GM21786 (cell line): ENCODE results near the gene TAS1R2.
"Not testable (repeated sequence)": the region's sequence is repeated elsewhere in the genome, so short reads cannot be mapped to it uniquely, and the experiment has no call there.

Experiments used
- ATAC-seq: cut with Tn5 transposase; IDR thresholded peaks from one replicate; pipeline ENCODE4 v1.9.1; 2021; ENCODE audit not compliant: unreplicated experiment

Gene TAS1R2

GRCh38 chr1:18859560-18859959, at the start of gene TAS1R2:
Gene TAS1R2 (minus strand): TSS chr1:18859660. CDS start chr1:18859660, 0 bp downstream.
- no peak for ATAC-seq

DNA sequence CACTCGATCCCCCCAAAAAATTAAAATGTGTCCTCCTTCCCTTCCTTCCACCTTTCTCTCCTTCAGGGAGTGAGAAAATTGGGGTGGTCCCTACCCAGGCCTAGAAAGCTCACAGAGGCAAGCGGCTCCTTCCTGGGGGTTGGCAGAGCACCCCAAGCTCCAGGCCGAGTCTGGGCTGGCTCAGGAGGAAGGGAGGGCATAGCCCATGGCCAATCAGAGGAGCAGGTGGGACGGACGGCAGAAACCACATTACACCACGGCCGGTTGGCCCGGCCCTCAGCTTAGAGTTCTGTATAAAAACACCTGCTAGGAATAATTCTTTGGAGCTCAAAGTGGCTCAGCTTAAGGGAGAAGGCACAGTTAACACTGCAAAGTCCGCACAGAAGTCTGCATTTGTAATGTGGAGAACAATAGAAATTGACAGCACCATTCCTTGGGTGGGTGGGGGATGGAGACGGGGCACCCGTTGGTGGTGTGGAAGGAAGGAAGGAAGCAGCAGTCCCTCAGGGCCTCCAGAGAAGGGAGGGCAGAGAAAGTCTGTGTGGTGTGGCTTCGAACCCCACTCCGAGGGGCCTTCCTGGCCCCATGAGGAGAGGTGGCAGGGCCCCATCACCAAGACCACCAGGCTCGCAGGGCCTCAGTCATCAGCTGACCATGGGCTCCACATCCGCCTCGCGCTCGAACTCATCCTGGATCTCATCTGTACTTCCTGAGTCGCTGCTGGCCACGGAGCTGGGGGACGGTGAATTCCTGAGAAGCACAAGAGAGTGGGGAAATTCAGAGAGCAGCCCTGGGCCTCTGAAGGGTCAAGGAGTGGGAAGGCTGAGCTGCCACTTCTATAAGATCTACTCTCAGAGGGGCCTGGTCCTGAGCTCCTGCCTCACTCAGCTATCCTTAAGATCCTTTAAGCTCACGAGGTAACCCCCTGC, 48.7 kb upstream of the TAS1R2 start:
- ATAC-seq = no peak

- no peak for ATAC-seq
Measured at GRCh38 chr1:18907021-18907916, 47.8 kb upstream of the TAS1R2 start.

DNA sequence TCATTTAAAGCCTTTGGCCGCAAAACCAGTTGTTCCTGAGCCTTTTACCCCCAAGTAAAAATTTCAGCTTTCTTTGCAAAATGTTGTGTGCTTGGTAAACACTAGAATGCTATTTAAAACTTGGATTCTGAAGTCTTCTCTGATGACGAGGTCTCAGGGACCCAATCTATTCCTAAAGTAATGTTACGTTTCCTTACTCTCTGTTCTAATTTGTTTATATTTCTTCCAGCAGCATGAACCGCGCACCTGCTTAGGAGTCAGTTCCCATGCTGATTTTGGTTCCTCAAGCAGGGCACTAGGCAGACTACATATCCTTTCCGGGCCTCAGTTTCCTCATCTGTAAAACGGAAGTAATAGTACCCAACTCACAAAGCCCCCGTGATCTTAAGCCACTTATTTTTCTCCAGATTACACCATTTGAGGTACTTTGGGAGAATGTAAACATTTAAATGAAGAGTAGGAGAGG, 43.9 kb upstream of the TAS1R2 start:
- no peak for ATAC-seq

DNA sequence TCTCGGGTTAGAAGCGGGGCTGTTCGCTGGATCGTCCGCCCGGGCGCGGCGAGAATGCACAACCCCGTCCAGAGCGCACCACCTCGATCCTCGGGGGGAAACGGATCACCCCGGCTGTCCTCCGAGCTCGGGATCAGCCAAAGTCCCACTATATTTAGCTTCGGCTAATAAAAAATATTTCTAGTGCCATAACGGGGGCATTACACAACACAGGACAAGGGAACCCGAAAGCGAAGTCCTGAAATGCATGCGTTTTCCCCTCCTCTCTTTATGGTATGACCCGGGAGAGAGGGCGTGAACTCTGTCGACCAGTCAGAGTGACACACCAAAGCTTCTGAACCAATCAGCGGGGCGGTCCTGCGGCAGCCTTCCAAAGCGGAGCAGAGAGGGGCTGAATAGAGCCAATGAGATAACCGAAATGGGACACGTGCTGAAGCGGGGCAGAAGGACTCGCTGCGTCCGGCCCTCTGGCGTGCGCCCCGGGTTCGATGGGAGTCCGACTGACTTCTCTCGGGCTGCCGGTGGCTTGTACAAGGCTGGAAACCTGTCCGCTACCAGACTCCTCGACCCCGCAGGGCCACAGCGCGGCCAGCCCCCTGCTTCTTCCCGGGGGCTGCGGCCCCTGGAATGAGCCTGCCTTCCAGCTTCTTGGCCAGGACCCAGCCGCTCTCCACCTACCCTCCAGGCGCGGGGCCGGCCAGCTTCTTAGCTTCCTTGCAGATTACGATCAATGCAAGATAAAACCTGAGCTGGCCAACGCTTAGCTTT, 43.2 kb upstream of the TAS1R2 start, which contains the start of gene ALDH4A1:
TSS of gene ALDH4A1 (minus strand) at position 33 of the 768 bp plus-strand sequence. CDS start at position 1, 32 bp downstream.
- ATAC-seq = peak; percentile 97

GRCh38 chr1:18901952-18902522, 42.6 kb upstream of the TAS1R2 start:
- ATAC-seq = peak; percentile 21

DNA sequence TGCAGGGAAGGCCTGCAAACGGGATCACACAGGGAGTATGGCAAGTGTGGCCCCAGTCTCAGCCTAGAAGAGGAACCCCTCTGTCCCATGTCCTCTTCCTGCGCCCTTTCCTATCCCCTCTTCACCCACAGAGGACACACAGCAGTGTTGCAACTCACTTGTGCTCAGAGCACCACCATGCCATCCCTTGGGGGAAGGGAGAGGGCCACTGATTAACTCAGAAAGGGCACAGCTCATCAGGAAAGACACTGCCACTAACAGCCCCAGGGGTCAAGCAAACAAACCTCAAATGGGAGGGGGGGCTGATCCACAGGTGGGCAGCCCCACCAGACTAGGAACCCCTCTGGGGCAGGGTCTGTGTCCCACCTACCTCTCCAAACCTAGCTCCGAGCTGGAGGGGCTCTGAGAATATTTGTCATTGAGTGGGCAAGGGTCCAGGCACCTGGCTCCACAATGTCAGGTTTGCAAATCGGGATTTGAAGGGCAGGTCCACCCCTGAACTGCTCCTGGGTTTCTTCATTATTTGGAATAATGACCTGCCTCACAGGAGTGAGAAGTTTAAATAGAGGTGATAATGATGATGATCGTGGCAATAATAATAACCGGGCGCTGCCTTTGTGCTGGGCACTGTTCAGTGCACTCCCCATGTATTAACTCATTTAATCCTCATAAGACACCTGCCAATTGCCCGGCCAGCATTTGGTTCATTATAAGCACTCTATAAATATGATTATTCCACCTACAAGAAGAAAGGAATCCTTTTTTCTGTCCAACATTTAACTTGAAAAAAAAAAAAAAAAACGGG, 41.9 kb upstream of the TAS1R2 start:
- no peak for ATAC-seq

GRCh38 chr1:18900303-18900841, 40.9 kb upstream of the TAS1R2 start:
- ATAC-seq = no peak

DNA sequence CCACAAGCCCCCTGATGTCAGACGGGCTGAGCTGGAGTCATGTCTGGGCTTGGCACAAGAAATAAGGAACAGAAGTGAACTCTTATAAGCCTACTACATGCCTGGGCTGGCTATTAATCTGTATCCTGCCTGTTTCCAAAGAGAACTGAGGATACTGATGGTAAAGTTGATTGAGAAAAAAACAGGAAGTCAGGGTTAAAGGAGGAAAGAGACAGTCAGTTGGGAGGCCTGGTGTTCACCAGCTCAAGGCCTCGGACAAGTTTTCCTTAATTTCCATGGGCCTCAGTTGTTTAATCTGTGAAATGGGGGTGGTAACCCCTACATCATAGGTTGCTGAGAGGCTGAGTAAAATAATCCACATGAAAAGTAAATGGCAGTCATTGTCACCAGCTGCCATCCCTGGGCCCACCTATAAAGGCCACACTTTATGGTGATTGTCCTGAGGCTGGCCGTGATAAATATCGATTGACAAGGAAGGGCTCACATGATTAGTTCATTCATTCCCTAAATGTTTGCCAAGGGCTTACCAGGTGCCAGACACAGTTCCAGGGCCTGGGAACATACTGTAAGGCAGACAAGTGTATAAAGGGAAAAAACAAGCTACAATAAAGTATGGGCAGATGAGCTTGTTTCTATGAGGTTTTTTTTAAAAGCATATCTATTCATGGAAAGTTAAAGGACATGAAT, 40.0 kb upstream of the TAS1R2 start:
- ATAC-seq = no peak

DNA sequence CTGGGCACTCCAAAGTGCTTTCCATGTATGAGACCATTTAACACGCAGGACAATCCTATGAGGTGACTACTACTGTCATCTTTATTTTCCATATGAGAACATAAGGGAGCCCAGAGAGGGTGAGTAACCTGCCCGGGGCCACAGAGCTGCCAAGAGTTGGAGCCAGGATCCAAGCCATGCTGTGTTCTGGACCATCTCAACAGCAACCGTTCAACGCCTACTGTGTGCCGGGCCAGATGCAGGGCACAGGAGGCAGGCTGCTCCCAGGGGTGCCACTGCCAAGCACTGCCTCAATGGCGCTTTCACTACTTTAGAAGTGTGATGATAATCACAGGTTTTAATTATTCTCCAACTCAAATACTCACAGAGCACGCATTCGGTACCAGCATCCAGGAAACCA, 39.1 kb upstream of the TAS1R2 start:
- ATAC-seq = no peak

GRCh38 chr1:18895317-18895716, 35.9 kb upstream of the TAS1R2 start:
- no peak for ATAC-seq

DNA sequence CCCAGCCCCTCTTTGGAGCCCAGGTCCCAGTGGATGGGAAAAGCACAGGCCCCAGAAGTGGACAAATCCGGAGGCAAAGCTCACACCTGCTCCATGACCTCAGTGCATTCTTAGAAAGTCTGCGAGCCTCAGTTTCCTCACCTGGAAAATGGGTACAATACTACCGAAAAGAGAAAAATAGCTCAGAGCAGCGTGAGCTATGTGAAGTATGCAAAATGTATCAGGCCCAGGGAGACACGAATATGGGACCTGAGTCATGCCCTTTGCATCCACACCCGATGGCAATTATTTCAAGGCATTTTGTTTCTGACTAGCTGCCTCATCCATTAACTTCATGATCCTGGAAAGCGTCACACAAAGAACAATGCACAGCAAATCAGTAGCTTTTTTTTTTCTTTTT, 33.7 kb upstream of the TAS1R2 start:
- no peak for ATAC-seq

DNA sequence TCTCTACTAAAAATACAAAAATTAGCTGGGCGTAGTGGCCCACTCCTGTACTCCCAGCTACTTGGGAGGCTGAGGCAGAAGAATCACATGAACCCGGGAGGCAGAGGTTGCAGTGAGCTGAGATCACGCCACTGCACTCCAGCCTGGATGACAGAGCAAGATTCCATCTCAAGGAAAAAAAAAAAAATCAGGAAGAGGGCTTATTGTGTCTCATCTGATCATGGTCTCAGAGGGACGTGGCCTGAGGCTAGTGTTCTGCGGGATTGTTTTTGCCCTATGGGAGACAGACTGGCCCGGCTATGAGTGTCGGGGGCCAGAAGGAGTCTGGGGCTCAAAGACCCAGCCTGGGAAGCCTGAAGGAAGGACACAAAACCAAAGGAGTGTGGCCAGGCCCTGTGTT, 32.4 kb upstream of the TAS1R2 start:
- not testable (repeated sequence) for ATAC-seq

DNA sequence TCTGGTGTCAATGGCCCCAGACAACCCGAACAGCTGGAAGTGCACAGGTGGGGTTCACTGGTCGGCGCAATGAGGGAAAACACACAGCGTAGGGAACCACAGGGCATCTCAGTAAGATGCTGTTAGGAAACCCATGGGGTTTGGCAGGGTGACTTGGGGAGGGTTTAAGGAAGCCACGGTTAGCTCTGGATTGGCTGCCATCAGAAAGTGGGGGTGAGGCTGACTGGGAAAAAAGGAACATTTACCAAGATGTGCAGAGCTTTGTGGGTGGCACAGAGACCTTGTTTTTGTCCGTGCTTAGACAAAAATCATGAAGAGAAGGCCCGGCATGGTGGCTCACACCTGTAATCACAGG, 31.9 kb upstream of the TAS1R2 start:
- ATAC-seq = no peak

DNA sequence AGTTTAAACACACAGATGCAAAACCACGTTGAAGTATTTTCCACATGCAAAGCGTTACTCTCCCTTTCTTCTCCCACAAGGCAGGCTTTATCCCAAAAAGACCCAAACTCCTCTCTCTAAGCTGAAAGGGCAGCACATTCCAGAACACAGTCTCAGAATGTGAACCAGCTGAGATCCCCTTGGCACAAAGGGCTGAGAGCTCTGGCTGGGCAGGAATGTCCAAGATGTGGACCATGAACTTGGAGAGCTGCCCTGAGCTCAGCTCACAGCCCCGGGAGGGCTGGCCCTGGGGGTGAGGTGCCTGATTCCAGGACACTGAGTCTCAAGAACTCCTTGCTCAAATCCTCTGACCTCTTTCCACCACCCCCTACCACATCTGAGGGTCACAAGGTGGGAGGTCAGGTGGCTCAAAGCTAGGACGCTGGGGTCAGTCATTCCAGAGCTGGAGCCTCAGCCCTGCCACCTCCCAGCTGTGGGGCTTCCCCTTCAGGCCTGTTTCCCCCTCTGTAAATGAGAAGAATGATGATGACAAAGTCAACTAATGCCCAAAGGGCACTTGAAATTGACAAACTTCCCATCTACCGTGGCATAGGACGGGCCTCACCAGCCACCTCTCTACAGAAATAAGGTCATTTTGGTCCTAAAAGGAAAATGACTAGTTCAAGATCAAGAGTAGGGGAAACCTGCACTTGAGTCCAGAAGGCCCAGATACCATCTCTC, 31.4 kb upstream of the TAS1R2 start:
- no peak for ATAC-seq

GRCh38 chr1:18886003-18886335, 26.5 kb upstream of the TAS1R2 start:
- ATAC-seq = no peak

GRCh38 chr1:18885311-18886002, 26.0 kb upstream of the TAS1R2 start:
- ATAC-seq = no peak

GRCh38 chr1:18884727-18885126, 25.3 kb upstream of the TAS1R2 start:
- no peak for ATAC-seq
